HG03521 (cell line): ENCODE data around the gene PDLIM1.

Experiments
- ATAC-seq: cut with Tn5 transposase; IDR thresholded peaks from one replicate; pipeline ENCODE4 v1.9.1; 2021; ENCODE audit warnings: mild to moderate bottlenecking, moderate library complexity; ENCODE audit not compliant: unreplicated experiment

The PDLIM1 gene

GRCh38 chr10:95315509-95315908 lies 24.7 kb upstream of the PDLIM1 start:
- ATAC-seq, result no peak

- no peak for ATAC-seq
Observed at GRCh38 chr10:95314192-95314918, 23.6 kb upstream of the PDLIM1 start.

- no peak for ATAC-seq
Observed at GRCh38 chr10:95312986-95313495, 22.2 kb upstream of the PDLIM1 start.

GRCh38 chr10:95312257-95312656 lies 21.5 kb upstream of the PDLIM1 start:
- ATAC-seq, result no peak

- ATAC-seq, result no peak
Observed at GRCh38 chr10:95309958-95310357, 19.2 kb upstream of the PDLIM1 start.

GRCh38 chr10:95308389-95309302 lies 17.8 kb upstream of the PDLIM1 start:
- no peak for ATAC-seq

- ATAC-seq, result no peak
Observed at GRCh38 chr10:95306851-95307250, 16.0 kb upstream of the PDLIM1 start.

GRCh38 chr10:95306318-95306650 lies 15.5 kb upstream of the PDLIM1 start:
- ATAC-seq, result no peak

- no peak for ATAC-seq
Observed at GRCh38 chr10:95305606-95306317, 15.0 kb upstream of the PDLIM1 start.

- ATAC-seq, result no peak
Observed at GRCh38 chr10:95304976-95305375, 14.2 kb upstream of the PDLIM1 start.

- no peak for ATAC-seq
Observed at GRCh38 chr10:95304463-95304862, 13.7 kb upstream of the PDLIM1 start.

- ATAC-seq, result no peak
Observed at GRCh38 chr10:95303950-95304349, 13.1 kb upstream of the PDLIM1 start.

- no peak for ATAC-seq
Observed at GRCh38 chr10:95303535-95303934, 12.7 kb upstream of the PDLIM1 start.

- no peak for ATAC-seq
Observed at GRCh38 chr10:95300022-95300539, 9.3 kb upstream of the PDLIM1 start.

GRCh38 chr10:95297402-95297801 lies 6.6 kb upstream of the PDLIM1 start:
- peak; percentile 45 for ATAC-seq

GRCh38 chr10:95296764-95297163 lies 6.0 kb upstream of the PDLIM1 start:
- ATAC-seq, result no peak

GRCh38 chr10:95295031-95295755 lies 4.4 kb upstream of the PDLIM1 start:
- peak; percentile 65 for ATAC-seq

GRCh38 chr10:95293631-95294030 lies 2.8 kb upstream of the PDLIM1 start:
- ATAC-seq, result no peak

GRCh38 chr10:95291365-95292039 lies 699 bp upstream of the PDLIM1 start:
- no peak for ATAC-seq

GRCh38 chr10:95289921-95290421 lies 832 bp downstream of the PDLIM1 start:
- no peak for ATAC-seq
